ENCODE measurements around the gene MOV10.
A peak's percentile ranks its signal among the peaks of the same experiment; 100 is the strongest.

The MOV10 gene

GRCh38 chr1:112716133-112716720 lies 41.8 kb downstream of the MOV10 start:
- ChIA-PET POLR2A (interaction anchor here (1.3 to 2.0 kb wide), 4 partner anchors 11 to 326 kb away, joined by 4 to 17 read pairs (median 8); partner anchors contain the start of gene MOV10), CTCF (interaction anchor here (0.5 to 9.1 kb wide), 74 partner anchors 8 to 1054 kb away, joined by 3 to 417 read pairs (median 4); partner anchors contain the start of genes CTTNBP2NL, LRIG2 and SLC16A1)
- Histone ChIP-seq H3K9me3 (ENCODE audit: control insufficient read depth, insufficient read depth, low read depth, low read length) (no peaks in the 10 kb centered on the region), H3K4me3 (ENCODE audit: low read depth, low read length) (peak overlapping the region; percentile 57), H3K36me3 (ENCODE audit: control insufficient read depth in 2 of 2, insufficient read depth in 1 of 2, low read length in 2 of 2) (no peaks in the 10 kb centered on the region), H3K4me1 (ENCODE audit: control insufficient read depth, insufficient read depth, low read length) (no peaks in the 10 kb centered on the region), H3K27ac (ENCODE audit: extremely low read depth, low read depth, low read length) (no peak overlapping the region)
- no peak for TF ChIP-seq PRDM4 (tag by site-specific recombination; IDR thresholded peaks at IDR 0.05)
- no peak for TF ChIP-seq ZNF596 (tag by site-specific recombination; IDR thresholded peaks at IDR 0.05)
- TF ChIP-seq ZNF398 (tag by site-specific recombination; IDR thresholded peaks at IDR 0.05) = no peak
- no peak for TF ChIP-seq ZNF280C (tag by site-specific recombination; IDR thresholded peaks at IDR 0.05)
- no peak for TF ChIP-seq PRDM1 (tag by site-specific recombination; IDR thresholded peaks at IDR 0.05)
- TF ChIP-seq PATZ1 (tag by site-specific recombination; IDR thresholded peaks at IDR 0.05) = peak; percentile 64
- TF ChIP-seq ZNF211 (tag by site-specific recombination; IDR thresholded peaks at IDR 0.05; ENCODE audit: low read depth) = no peak
- peak; percentile 24; the same call in 1 of the 2 replicates for TF ChIP-seq SP7 (tag by site-specific recombination; IDR thresholded peaks at IDR 0.05)
- 0 out of 2 replicates have a peak, but pooled peaks have one; percentile 17 for TF ChIP-seq ZNF664 (tag by site-specific recombination; IDR thresholded peaks at IDR 0.05)
- no peak for TF ChIP-seq ZNF37A (tag by site-specific recombination; IDR thresholded peaks at IDR 0.05)
- TF ChIP-seq SETDB1 (IDR thresholded peaks at IDR 0.05; ENCODE audit: insufficient read length, low read length) = no peak
- no peak for TF ChIP-seq ZNF621 (tag by site-specific recombination; IDR thresholded peaks at IDR 0.05)
- no peak for TF ChIP-seq ATF2 (tag by site-specific recombination; IDR thresholded peaks at IDR 0.05; ENCODE audit: low read depth)
- no peak for TF ChIP-seq ZNF404 (tag by site-specific recombination; IDR thresholded peaks at IDR 0.05)
- TF ChIP-seq ZNF548 (tag by site-specific recombination; IDR thresholded peaks at IDR 0.05) = no peak
- TF ChIP-seq ELK4 (IDR thresholded peaks at IDR 0.05; ENCODE audit: borderline replicate concordance, low read depth, low read length) = no peak
- TF ChIP-seq ZBTB20 (tag by site-specific recombination; IDR thresholded peaks at IDR 0.05) = no peak
- no peak for TF ChIP-seq ZNF24 (tag by site-specific recombination; IDR thresholded peaks at IDR 0.05)
- no peak for TF ChIP-seq GLIS2 (tag by site-specific recombination; IDR thresholded peaks at IDR 0.05)
- TF ChIP-seq ZNF148 (tag by site-specific recombination; IDR thresholded peaks at IDR 0.05; ENCODE audit: borderline replicate concordance) = no peak
- TF ChIP-seq ZNF221 (tag by site-specific recombination; IDR thresholded peaks at IDR 0.05; ENCODE audit: borderline replicate concordance) = no peak
